Stimulated activated CD4-positive, alpha-beta T cell treated with anti-CD3 and anti-CD28 coated beads, Interleukin-1b, Interleukin-23, amount 100 ng/mL, for 24 hours (primary cell): Measurements from ENCODE around the gene MMP17.

Experiments used
- DNase-seq, 4 experiments: peaks; one replicate each; pipeline ENCODE4 v3.0.0-alpha.2; 2020; ENCODE audit warnings: low read depth in 4 of 4, low spot score in 1 of 4

The MMP17 gene

GRCh38 chr12:131827961-131828534 lies at the start of gene MMP17:
Gene MMP17 (plus strand): TSS chr12:131828393. CDS start chr12:131828495, 102 bp downstream.
- DNase-seq, result no peak

GRCh38 chr12:131779027-131779426 lies 49.2 kb upstream of the MMP17 start:
- DNase-seq, result no peak

- no peak for DNase-seq
These were observed 46.1 kb upstream of the MMP17 start for GRCh38 chr12:131782061-131782460.

- no peak for DNase-seq
These were observed 44.2 kb upstream of the MMP17 start for GRCh38 chr12:131783915-131784541.

- no peak for DNase-seq
These were observed 43.1 kb upstream of the MMP17 start for GRCh38 chr12:131784909-131785762.

GRCh38 chr12:131785763-131786330 lies 42.3 kb upstream of the MMP17 start:
- DNase-seq, result no peak

GRCh38 chr12:131786331-131786730 lies 41.9 kb upstream of the MMP17 start:
- DNase-seq, result no peak

GRCh38 chr12:131787143-131787660 lies 41.0 kb upstream of the MMP17 start:
- DNase-seq, result no peak

GRCh38 chr12:131788070-131788469 lies 40.1 kb upstream of the MMP17 start:
- no peak for DNase-seq

- no peak for DNase-seq
These were observed 38.6 kb upstream of the MMP17 start for GRCh38 chr12:131789638-131790037.

- no peak for DNase-seq
These were observed 34.8 kb upstream of the MMP17 start for GRCh38 chr12:131793243-131794022.

- DNase-seq, result no peak
These were observed 34.1 kb upstream of the MMP17 start for GRCh38 chr12:131794061-131794460.

GRCh38 chr12:131794573-131794972 lies 33.6 kb upstream of the MMP17 start:
- no peak for DNase-seq

- no peak for DNase-seq
These were observed 33.1 kb upstream of the MMP17 start for GRCh38 chr12:131795064-131795463.

- no peak for DNase-seq
These were observed 32.3 kb upstream of the MMP17 start for GRCh38 chr12:131795690-131796410.

GRCh38 chr12:131796411-131796736 lies 31.8 kb upstream of the MMP17 start:
- no peak for DNase-seq

- DNase-seq, result no peak
These were observed 31.2 kb upstream of the MMP17 start for GRCh38 chr12:131796754-131797587.

GRCh38 chr12:131797588-131797934 lies 30.6 kb upstream of the MMP17 start:
- no peak for DNase-seq

GRCh38 chr12:131799195-131799594 lies 29.0 kb upstream of the MMP17 start:
- DNase-seq, result no peak
